OCI-LY3 (cell line): ENCODE data around the gene MAP1LC3B.

Experiments used
- CTCF ChIP-seq: fragments of 200-600, 300-600 bp; sonication (generic); IDR thresholded peaks from 2 replicates; pipeline ENCODE4 v1.5.1; 2014; ENCODE audit warnings: antibody characterized with exemption, low read length, low read depth
- EZH2phosphoT487 ChIP-seq: fragments of 200-600 bp; shearing (Covaris generic); IDR thresholded peaks from 2 replicates; pipeline ENCODE4 v1.6.1; 2018; ENCODE audit warnings: antibody characterized with exemption, mixed run types, low read depth

GRCh38 chr16:87453326-87453725 lies 61.2 kb downstream of the MAP1LC3B start:
- TF ChIP-seq CTCF (no peak), EZH2phosphoT487 (no peak)
